GM10248 (cell line): ENCODE data around the gene LSM2.
"Not testable (repeated sequence)": the region's sequence is repeated elsewhere in the genome, so short reads cannot be mapped to it uniquely, and the experiment has no call there.

Experiments
- CTCF ChIA-PET: fragments of 300-600 bp; sonication (Branson Sonifier 250); formaldehyde crosslinking; extraction: SDS; loops from one replicate; lab custom pipeline; 2021; ENCODE audit warnings: antibody characterized with exemption; lab: Yijun Ruan, JAX
- POLR2A ChIA-PET: fragments of 350-650 bp; sonication (Branson Sonifier 250); formaldehyde crosslinking; extraction: SDS; loops from one replicate; lab custom pipeline; 2020; ENCODE audit warnings: antibody characterized with exemption; lab: Yijun Ruan, JAX
- DNase-seq: peaks from one replicate; pipeline ENCODE4 v3.0.0; 2012; ENCODE audit errors: extremely low spot score
- TF ChIP-seq, protein P1 (sequence below): IDR thresholded peaks from 2 replicates; pipeline ENCODE4 v1.5.1; 2012; ENCODE audit warnings: mild to moderate bottlenecking, low read depth; ENCODE audit errors: extremely low read depth, missing control alignments, control extremely low read depth

The LSM2 gene

GRCh38 chr6:31813465-31813849, 6.7 kb upstream of the LSM2 start:
- CTCF ChIA-PET: interaction anchor here (0.8 to 2.3 kb wide), 5 partner anchors 13 to 44 kb away, joined by 3 to 6 read pairs (median 4); no protein-coding TSS in a partner anchor
- POLR2A ChIA-PET: interaction anchor here (1.1 to 1.4 kb wide), 3 partner anchors 10 to 22 kb away, joined by 3 to 11 read pairs (median 4); partner anchors contain the start of gene HSPA1B
- no peak for DNase-seq
- TF ChIP-seq, protein P1, sequence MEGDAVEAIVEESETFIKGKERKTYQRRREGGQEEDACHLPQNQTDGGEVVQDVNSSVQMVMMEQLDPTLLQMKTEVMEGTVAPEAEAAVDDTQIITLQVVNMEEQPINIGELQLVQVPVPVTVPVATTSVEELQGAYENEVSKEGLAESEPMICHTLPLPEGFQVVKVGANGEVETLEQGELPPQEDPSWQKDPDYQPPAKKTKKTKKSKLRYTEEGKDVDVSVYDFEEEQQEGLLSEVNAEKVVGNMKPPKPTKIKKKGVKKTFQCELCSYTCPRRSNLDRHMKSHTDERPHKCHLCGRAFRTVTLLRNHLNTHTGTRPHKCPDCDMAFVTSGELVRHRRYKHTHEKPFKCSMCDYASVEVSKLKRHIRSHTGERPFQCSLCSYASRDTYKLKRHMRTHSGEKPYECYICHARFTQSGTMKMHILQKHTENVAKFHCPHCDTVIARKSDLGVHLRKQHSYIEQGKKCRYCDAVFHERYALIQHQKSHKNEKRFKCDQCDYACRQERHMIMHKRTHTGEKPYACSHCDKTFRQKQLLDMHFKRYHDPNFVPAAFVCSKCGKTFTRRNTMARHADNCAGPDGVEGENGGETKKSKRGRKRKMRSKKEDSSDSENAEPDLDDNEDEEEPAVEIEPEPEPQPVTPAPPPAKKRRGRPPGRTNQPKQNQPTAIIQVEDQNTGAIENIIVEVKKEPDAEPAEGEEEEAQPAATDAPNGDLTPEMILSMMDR: no peak

DNA sequence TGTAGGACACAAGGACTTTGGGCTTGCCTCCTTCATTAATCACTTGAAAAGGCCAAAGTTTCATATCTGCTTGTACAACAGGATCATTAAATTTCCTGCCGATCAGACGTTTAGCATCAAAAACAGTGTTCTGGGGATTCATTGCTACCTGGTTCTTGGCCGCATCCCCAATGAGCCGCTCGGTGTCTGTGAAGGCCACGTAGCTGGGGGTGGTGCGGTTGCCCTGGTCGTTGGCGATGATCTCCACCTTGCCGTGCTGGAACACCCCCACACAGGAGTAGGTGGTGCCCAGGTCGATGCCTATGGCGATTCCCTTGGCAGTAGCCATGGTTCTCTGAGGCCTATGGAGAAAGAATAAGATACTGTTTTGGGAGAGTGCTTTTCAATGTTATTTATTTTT, 4.9 kb upstream of the LSM2 start:
- TF ChIP-seq, protein P1: no peak
- ChIA-PET CTCF (interaction anchor here (1.3 kb wide), 1 partner anchor 16 kb away, joined by 3 read pairs; no protein-coding TSS in a partner anchor), POLR2A (no interaction called here)
- DNase-seq: no peak

DNA sequence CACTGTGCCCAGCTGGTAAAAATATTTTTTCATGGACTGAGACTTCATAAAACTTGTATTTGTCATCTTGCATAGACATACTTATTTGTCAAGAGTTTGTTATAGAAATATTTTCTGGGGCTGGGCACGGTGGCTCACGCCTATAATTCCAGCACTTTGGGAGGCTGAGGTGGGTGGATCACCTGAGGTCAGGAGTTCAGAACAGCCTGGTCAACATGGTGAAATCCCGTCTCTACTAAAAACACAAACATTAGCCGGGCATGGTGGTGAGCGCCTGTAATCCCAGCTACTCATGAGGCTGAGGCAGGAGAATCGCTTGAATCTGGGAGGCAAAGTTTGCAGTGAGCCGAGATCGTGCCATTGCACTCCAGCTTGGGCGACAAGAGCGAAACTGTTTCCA, 1.8 kb upstream of the LSM2 start:
- DNase-seq, POLR2A ChIA-PET: not testable (repeated sequence)
- CTCF ChIA-PET: interaction anchor here (1.0 to 3.3 kb wide), 4 partner anchors 13 to 71 kb away, joined by 3 to 23 read pairs (median 4); partner anchors contain the start of genes CLIC1 and MSH5

GRCh38 chr6:31805939-31806469, 762 bp downstream of the LSM2 start:
- CTCF ChIA-PET: interaction anchor here (0.7 to 3.3 kb wide), 16 partner anchors 8 to 449 kb away, joined by 3 to 37 read pairs (median 5); partner anchors contain the start of genes ABHD16A, CLIC1, HSPA1A and HSPA1L

GRCh38 chr6:31801031-31801927, 5.5 kb downstream of the LSM2 start:
- CTCF ChIA-PET, DNase-seq, POLR2A ChIA-PET: not testable (repeated sequence)

More at GRCh38 chr6:31805939-31806469, 762 bp downstream of the LSM2 start:
- TF ChIP-seq, protein P1: no peak
- DNase-seq: no peak
- POLR2A ChIA-PET: interaction anchor here (1.8 to 2.0 kb wide), 2 partner anchors 9 to 10 kb away, joined by 12 to 14 read pairs; partner anchors contain the start of genes HSPA1A, HSPA1L and VARS1

DNA sequence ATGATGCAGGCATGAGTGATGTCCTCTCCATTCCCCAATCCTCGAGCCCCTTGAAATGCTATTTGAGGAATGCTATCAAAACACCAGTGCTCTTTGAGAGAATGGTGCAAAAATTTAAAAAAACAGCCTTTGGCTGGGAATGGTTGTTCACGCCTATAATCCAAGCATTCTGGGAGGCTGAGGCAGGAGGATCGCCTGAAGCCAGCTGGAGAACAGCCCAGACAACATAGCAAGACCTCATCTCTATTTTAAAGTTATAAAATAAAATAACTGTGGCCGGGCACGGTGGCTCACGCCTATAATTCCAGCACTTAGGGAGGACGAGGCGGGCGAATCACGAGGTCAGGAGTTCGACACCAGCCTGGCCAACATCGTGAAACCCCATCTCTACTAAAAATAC, 7.0 kb downstream of the LSM2 start:
- CTCF ChIA-PET: interaction anchor here (1.8 kb wide), 1 partner anchor 70 kb away, joined by 5 read pairs; the partner anchor contains the start of gene DDAH2
- DNase-seq: no peak
- POLR2A ChIA-PET: no interaction called here
- TF ChIP-seq, protein P1: no peak

DNA sequence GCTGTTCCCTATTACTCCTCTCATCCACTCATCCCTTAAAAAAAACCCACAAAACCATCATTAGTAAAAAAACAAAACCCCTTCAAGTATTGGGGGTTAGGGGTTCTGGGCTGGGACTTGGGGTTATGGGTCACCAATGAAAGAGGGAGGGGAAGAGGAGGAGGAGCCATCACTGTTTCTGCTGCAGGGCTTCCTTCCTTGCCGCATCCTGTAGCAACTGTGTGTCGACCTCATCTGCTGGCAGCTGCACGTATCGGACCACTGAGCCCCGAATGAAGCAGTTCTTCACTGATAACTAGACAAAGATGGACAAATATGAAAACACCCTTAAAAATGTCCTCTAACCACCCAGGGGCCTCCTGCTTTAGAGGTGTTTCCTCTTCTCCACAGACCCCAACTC, 9.2 kb downstream of the LSM2 start:
- DNase-seq: no peak
- TF ChIP-seq, protein P1: no peak
- CTCF ChIA-PET: interaction anchor here (1.3 to 1.6 kb wide), 3 partner anchors 9 to 33 kb away, joined by 3 to 5 read pairs (median 4); partner anchors contain the start of gene LSM2
- POLR2A ChIA-PET: no interaction called here
